ENCODE data around the gene EIF4E. TPM values are rescaled to one million over a fixed set of nuclear protein-coding genes. Genes with fewer than 3 reads are reported as not detected.

EIF4E gene
- polyA plus RNA-seq, 1 donor (not counting 4 experiments of a cell fraction or from before 2014, with no cell fraction given): 150 TPM

DNA sequence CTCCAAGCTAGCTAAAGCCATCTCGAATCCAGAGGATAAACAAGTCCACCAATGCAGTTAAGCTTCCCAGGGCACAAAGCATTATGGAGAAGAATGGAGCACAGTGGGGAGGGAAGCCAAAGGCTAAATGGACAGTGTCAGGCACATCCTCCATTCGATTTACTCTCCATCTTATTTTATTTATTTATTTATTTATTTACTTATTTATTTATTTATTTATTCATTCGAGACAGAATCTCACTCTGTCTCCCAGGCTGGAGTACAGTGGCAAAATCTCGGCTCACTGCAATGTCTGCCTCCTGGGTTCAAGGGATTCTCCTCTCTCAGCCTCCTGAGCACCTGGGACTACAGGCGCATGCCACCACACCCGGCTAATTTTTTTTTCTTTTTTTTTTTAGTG is 26.3 kb upstream of the EIF4E start:
- H3K27me3 ChIP-seq (ENCODE audit: control insufficient read depth, extremely low read depth, insufficient read depth, low read length): no peaks in the 10 kb centered on the region
- TF ChIP-seq, protein P1, sequence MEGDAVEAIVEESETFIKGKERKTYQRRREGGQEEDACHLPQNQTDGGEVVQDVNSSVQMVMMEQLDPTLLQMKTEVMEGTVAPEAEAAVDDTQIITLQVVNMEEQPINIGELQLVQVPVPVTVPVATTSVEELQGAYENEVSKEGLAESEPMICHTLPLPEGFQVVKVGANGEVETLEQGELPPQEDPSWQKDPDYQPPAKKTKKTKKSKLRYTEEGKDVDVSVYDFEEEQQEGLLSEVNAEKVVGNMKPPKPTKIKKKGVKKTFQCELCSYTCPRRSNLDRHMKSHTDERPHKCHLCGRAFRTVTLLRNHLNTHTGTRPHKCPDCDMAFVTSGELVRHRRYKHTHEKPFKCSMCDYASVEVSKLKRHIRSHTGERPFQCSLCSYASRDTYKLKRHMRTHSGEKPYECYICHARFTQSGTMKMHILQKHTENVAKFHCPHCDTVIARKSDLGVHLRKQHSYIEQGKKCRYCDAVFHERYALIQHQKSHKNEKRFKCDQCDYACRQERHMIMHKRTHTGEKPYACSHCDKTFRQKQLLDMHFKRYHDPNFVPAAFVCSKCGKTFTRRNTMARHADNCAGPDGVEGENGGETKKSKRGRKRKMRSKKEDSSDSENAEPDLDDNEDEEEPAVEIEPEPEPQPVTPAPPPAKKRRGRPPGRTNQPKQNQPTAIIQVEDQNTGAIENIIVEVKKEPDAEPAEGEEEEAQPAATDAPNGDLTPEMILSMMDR (optimal IDR thresholded peaks at IDR 0.05 in 1 of 3, IDR thresholded peaks at IDR 0.05 in 1 of 3, conservative IDR thresholded peaks at IDR 0.05 in 1 of 3; ENCODE audit: extremely low read depth in 1 of 3, insufficient read depth in 2 of 3, low read length in 3 of 3): no peak
- TF ChIP-seq EZH2 (IDR thresholded peaks at IDR 0.05; ENCODE audit: low read length): no peak
- no peak overlapping the region for H3K27ac ChIP-seq (ENCODE audit: control insufficient read depth, insufficient read depth, low read length)
- no peaks in the 10 kb centered on the region for H3K36me3 ChIP-seq (ENCODE audit: control insufficient read depth in 2 of 2, extremely low read depth in 1 of 2, insufficient read depth in 2 of 2, low read length in 2 of 2)
- H3K9ac ChIP-seq (ENCODE audit: control insufficient read depth, extremely low read depth, insufficient read depth, low read length): no peak overlapping the region
- no peak for FAIRE-seq
- H4K20me1 ChIP-seq (ENCODE audit: control insufficient read depth, extremely low read depth, insufficient read depth, low read length): no peaks in the 10 kb centered on the region
- DNase-seq (ENCODE audit: low read depth, low spot score): no peak
- no peaks in the 10 kb centered on the region for H3K9me3 ChIP-seq (ENCODE audit: control insufficient read depth, low read depth, low read length)
- H3K4me3 ChIP-seq (ENCODE audit: control insufficient read depth in 2 of 3, extremely low read depth in 1 of 3, insufficient read depth in 2 of 3, low read depth in 1 of 3, low read length in 3 of 3): no peak overlapping the region
- dilution Hi-C loops (cut with MboI; ENCODE audit: extremely low pct_ligation_motif_present, low sequenced_read_pairs): no loop called here
- no peaks in the 10 kb centered on the region for H3K9me1 ChIP-seq (ENCODE audit: control insufficient read depth, extremely low read depth, insufficient read depth, low read length)
- peaks cover 3% of the 10 kb centered on the region for H3K4me1 ChIP-seq (ENCODE audit: control insufficient read depth, extremely low read depth, insufficient read depth, low read length)
- H3K79me2 ChIP-seq (ENCODE audit: control insufficient read depth, insufficient read depth, low read length): no peaks in the 10 kb centered on the region
- H2AFZ ChIP-seq (ENCODE audit: control insufficient read depth, low read length): no peak overlapping the region
- H3K4me2 ChIP-seq (ENCODE audit: control insufficient read depth, extremely low read depth, insufficient read depth, low read depth, low read length): no peak overlapping the region

DNA sequence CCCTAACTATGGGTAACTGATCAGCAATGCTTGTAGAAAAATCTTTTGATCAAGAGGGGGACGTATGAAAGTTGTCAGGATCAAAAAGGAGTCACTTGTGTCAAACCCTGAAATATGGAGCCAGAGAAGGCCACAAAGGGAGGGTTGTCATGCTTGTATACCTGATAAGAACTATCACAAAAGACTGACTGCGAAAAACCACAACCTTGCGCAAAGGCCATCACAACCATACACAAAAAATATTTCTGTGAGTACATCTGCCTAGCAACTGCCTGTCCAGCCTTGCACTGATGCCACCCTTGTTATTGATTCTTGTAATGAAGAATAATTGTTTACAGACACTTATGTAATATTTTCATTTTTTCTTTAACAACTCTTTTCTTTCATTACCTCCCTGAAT is 22.8 kb upstream of the EIF4E start:
- H3K27me3 ChIP-seq (ENCODE audit: control insufficient read depth, extremely low read depth, insufficient read depth, low read length): no peaks in the 10 kb centered on the region
- TF ChIP-seq, protein P1 (optimal IDR thresholded peaks at IDR 0.05 in 1 of 3, IDR thresholded peaks at IDR 0.05 in 1 of 3, conservative IDR thresholded peaks at IDR 0.05 in 1 of 3; ENCODE audit: extremely low read depth in 1 of 3, insufficient read depth in 2 of 3, low read length in 3 of 3): no peak
- no peak for TF ChIP-seq EZH2 (IDR thresholded peaks at IDR 0.05; ENCODE audit: low read length)
- no peak overlapping the region for H3K4me3 ChIP-seq (ENCODE audit: control insufficient read depth in 2 of 3, extremely low read depth in 1 of 3, insufficient read depth in 2 of 3, low read depth in 1 of 3, low read length in 3 of 3)
- no peaks in the 10 kb centered on the region for H3K9me3 ChIP-seq (ENCODE audit: control insufficient read depth, low read depth, low read length)
- no peak overlapping the region for H3K9ac ChIP-seq (ENCODE audit: control insufficient read depth, extremely low read depth, insufficient read depth, low read length)
- no peaks in the 10 kb centered on the region for H3K79me2 ChIP-seq (ENCODE audit: control insufficient read depth, insufficient read depth, low read length)
- peak; percentile 23 for FAIRE-seq
- no peak for DNase-seq (ENCODE audit: low read depth, low spot score)
- no peaks in the 10 kb centered on the region for H4K20me1 ChIP-seq (ENCODE audit: control insufficient read depth, extremely low read depth, insufficient read depth, low read length)
- no peaks in the 10 kb centered on the region for H3K36me3 ChIP-seq (ENCODE audit: control insufficient read depth in 2 of 2, extremely low read depth in 1 of 2, insufficient read depth in 2 of 2, low read length in 2 of 2)
- no peak overlapping the region for H3K4me2 ChIP-seq (ENCODE audit: control insufficient read depth, extremely low read depth, insufficient read depth, low read depth, low read length)
- no peak overlapping the region for H2AFZ ChIP-seq (ENCODE audit: control insufficient read depth, low read length)
- H3K27ac ChIP-seq (ENCODE audit: control insufficient read depth, insufficient read depth, low read length): no peak overlapping the region
- dilution Hi-C loops (cut with MboI; ENCODE audit: extremely low pct_ligation_motif_present, low sequenced_read_pairs): no loop called here
- no peaks in the 10 kb centered on the region for H3K9me1 ChIP-seq (ENCODE audit: control insufficient read depth, extremely low read depth, insufficient read depth, low read length)
- H3K4me1 ChIP-seq (ENCODE audit: control insufficient read depth, extremely low read depth, insufficient read depth, low read length): peaks cover 3% of the 10 kb centered on the region
